C1 segment of cervical spinal cord (tissue), 14 donors: ENCODE results near the gene DLG2.
"Not testable (repeated sequence)": the region's sequence is repeated elsewhere in the genome, so short reads cannot be mapped to it uniquely, and the experiment has no call there.

ENCODE experiments used
- DNase-seq, 14 donors: peaks; one replicate each; lab custom pipeline; 2025; lab: John Stamatoyannopoulos, UW

DLG2 gene

GRCh38 chr11:85643191-85643614 is 16.1 kb upstream of the DLG2 start:
- no peak for DNase-seq

GRCh38 chr11:85634747-85635146 is 7.6 kb upstream of the DLG2 start:
- no peak for DNase-seq

DNA sequence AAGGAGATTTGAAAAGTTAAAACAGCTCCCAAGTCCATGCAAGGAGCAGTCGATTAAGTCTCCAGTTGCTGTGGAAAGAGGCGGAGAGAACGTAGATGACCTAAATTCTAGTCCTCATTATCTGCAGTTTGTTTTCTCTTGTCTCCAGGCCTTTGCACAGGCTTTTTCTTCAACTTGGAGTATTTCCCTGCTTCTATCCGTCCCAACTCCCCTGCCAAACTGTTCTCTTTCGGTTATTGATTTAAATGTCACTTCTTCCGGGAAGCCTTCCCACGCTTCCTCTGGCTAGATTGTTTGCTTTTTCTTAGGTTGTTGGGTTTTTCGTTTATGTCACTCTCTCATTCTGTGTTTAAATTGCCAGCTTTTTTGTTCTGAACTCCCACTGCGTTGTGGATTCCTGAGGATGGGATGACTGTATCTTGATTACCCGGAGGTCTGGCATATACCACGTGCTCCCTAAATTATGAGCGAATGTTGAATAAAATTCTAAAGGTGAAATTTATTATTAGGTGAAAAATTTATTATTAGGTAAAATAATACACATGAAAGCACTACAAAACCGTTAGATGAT is 1.7 kb upstream of the DLG2 start:
- DNase-seq, result peak in 3 of 14 donors; percentile 37 to 54 (median 44)

GRCh38 chr11:85627998-85628770 is 1.0 kb upstream of the DLG2 start, which contains the start of gene TMEM126B:
TSS of gene TMEM126B (plus strand) at chr11:85628593. CDS start at chr11:85628608, 15 bp downstream.
- DNase-seq, result peak; percentile 69 to 99 (median 96)

- peak in 1 of 14 donors; percentile 23 for DNase-seq
Observed at GRCh38 chr11:85626496-85626895, 648 bp downstream of the DLG2 start.

- DNase-seq, result no peak
Observed at GRCh38 chr11:85620256-85620655, 6.9 kb downstream of the DLG2 start.

GRCh38 chr11:85619499-85619898 is 7.6 kb downstream of the DLG2 start:
- no peak for DNase-seq

DNA sequence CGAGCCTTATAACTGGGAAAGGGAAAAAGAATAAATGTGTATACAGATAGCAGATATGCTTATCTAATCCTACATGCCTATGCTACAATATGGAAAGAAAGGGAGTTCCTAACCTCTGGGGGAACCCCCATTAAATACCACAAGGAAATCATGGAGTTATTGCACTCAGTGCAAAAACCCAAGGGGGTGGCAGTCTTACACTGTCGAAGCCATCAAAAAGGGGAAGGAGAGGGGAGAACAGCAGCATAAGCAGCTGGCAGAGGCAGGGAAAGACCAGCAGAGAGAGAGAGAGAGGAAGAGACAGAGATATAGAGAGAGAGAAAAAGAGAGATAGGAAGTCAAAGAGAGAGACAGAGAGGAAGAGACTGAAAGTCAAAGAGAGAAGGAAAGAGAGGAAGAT is 15.5 kb downstream of the DLG2 start:
- not testable (repeated sequence) for DNase-seq

GRCh38 chr11:85609286-85609685 is 17.9 kb downstream of the DLG2 start:
- not testable (repeated sequence) for DNase-seq

- DNase-seq, result not testable (repeated sequence)
Observed at GRCh38 chr11:85608621-85609020, 18.5 kb downstream of the DLG2 start.

DNA sequence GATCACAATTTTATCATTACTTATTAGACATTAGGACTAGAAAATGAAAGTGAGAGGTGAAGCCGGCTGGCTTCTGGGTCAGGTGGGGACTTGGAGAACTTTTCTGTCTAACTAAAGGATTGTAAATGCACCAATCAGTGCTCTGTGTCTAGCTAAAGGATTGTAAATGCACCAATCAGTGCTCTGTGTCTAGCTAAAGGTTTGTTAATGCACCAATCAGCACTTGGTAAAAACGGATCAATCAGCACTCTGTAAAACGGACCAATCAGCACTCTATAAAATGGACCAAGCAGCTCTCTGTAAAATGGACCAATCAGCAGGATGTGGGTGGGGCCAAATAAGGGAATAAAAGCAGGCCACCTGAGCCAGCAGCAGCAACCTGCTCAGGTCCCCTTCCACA is 20.9 kb downstream of the DLG2 start:
- DNase-seq, result not testable (repeated sequence)

GRCh38 chr11:85603220-85603619 is 23.9 kb downstream of the DLG2 start:
- no peak for DNase-seq

GRCh38 chr11:85602526-85603213 is 24.5 kb downstream of the DLG2 start:
- DNase-seq, result no peak

GRCh38 chr11:85599083-85599482 is 28.1 kb downstream of the DLG2 start:
- no peak for DNase-seq

GRCh38 chr11:85596886-85597285 is 30.3 kb downstream of the DLG2 start:
- no peak for DNase-seq

DNA sequence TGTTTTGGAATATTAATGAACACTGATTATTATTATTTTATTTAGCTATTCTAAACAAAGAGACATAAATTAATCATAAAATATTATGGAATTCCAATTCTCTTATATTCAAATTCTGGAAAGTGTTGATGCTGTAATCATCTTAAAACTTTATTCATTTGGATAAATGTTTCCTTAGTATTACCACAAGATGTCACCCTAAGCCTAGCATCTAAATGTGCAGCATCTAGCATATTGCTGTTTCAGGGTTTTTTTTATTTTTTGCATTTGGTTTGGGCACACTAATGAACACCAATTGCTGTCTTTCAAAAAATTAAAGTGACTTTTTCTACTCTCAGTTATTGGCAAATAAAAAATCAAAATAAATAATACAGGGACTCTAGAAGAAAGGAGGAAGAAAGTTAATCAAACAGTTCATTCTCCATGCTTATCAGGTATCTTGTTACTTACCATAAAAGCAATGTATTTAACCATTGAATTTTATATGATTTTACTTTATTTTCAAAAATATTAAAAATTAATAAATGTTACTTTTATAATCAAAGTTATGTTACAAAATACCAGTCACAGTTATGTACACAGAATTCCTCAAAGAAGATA is 31.8 kb downstream of the DLG2 start:
- DNase-seq, result peak in 1 of 14 donors; percentile 38

- no peak for DNase-seq
Observed at GRCh38 chr11:85590848-85591483, 36.2 kb downstream of the DLG2 start.

GRCh38 chr11:85589373-85589772 is 37.8 kb downstream of the DLG2 start:
- no peak for DNase-seq

DNA sequence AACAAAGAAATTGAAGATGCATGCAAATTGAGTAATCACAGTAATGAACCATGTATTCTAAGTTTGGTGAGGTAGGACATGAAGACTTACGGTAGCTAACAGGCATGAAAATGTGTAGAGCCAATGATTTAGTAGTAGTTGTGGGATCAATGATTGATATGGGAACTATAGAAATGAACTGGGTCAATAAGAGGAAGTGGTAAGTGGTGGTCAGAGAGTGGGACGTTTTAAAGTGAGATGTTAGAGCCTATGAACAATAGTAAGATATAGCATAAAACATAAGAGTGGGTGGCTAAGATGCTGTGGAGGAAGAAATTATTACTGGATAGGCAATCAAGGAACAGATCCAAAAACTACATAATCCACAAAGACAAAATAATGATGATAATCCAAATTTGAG is 45.0 kb downstream of the DLG2 start:
- no peak for DNase-seq

- DNase-seq, result no peak
Observed at GRCh38 chr11:85575388-85575787, 51.8 kb downstream of the DLG2 start.

DNA sequence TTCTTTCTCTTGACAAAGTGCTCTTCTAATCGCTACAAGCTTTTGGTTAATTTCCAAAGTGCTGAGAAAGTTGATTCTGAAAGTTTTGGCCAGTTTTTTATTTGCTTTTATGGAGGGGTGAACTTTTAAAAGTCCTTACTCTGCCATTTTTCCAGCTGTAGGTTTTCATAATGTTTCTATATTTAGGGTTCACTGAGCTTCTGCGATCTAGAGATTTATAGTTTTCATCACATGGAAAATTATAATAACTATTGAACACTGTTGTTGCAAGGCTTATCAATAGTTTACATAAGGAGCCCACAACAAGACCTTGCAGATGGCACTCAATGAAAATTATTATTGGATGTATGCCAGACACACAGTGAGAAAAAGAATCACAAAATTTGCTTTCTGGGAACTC is 55.1 kb downstream of the DLG2 start:
- no peak for DNase-seq

GRCh38 chr11:85569525-85569924 is 57.6 kb downstream of the DLG2 start:
- no peak for DNase-seq
